NCI-H2171 treated with DMSO at 0.1 percent for 48 hours (cell line): ENCODE results near the gene MPIG6B.

Experiments
- DNase-seq: peaks from one replicate; lab custom pipeline; 2025; lab: John Stamatoyannopoulos, UW

MPIG6B gene

GRCh38 chr6:31723245-31723979 is at the start of gene MPIG6B:
Gene MPIG6B (plus strand): TSS chr6:31723373. CDS start chr6:31723384, 11 bp downstream.
- no peak for DNase-seq

- no peak for DNase-seq
These were observed 46.8 kb upstream of the MPIG6B start for GRCh38 chr6:31676322-31676903.

GRCh38 chr6:31676904-31677303 is 46.3 kb upstream of the MPIG6B start:
- DNase-seq = no peak

- no peak for DNase-seq
These were observed 45.2 kb upstream of the MPIG6B start for GRCh38 chr6:31677955-31678354.

- peak; percentile 82 for DNase-seq
These were observed 42.7 kb upstream of the MPIG6B start, which contains the start of gene LY6G5C for GRCh38 chr6:31680226-31681134. Gene LY6G5C (minus strand): TSS chr6:31681067. CDS start chr6:31680373, 694 bp downstream.

GRCh38 chr6:31681135-31681671 is 42.0 kb upstream of the MPIG6B start:
- DNase-seq = peak; percentile 43

- no peak for DNase-seq
These were observed 39.6 kb upstream of the MPIG6B start for GRCh38 chr6:31683591-31683990.

- no peak for DNase-seq
These were observed 36.7 kb upstream of the MPIG6B start for GRCh38 chr6:31686483-31686882.

GRCh38 chr6:31687321-31687720 is 35.9 kb upstream of the MPIG6B start:
- no peak for DNase-seq

- DNase-seq = no peak
These were observed 35.1 kb upstream of the MPIG6B start for GRCh38 chr6:31687860-31688693.

- DNase-seq = no peak
These were observed 33.7 kb upstream of the MPIG6B start for GRCh38 chr6:31689249-31690110.

- DNase-seq = no peak
These were observed 32.7 kb upstream of the MPIG6B start for GRCh38 chr6:31690231-31691077.

- no peak for DNase-seq
These were observed 32.1 kb upstream of the MPIG6B start for GRCh38 chr6:31691078-31691463.

- no peak for DNase-seq
These were observed 31.5 kb upstream of the MPIG6B start for GRCh38 chr6:31691564-31692108.

GRCh38 chr6:31692353-31692752 is 30.8 kb upstream of the MPIG6B start:
- DNase-seq = no peak

- DNase-seq = no peak
These were observed 30.3 kb upstream of the MPIG6B start for GRCh38 chr6:31692886-31693285.

- DNase-seq = no peak
These were observed 29.6 kb upstream of the MPIG6B start for GRCh38 chr6:31693535-31693934.

- peak; percentile 69 for DNase-seq
These were observed 25.6 kb upstream of the MPIG6B start for GRCh38 chr6:31697555-31697954.

- no peak for DNase-seq
These were observed 22.3 kb upstream of the MPIG6B start for GRCh38 chr6:31700740-31701401.
